SU-DHL-6 (cell line): ENCODE data around the gene EDA2R.

ENCODE experiments used
- H2AFZ ChIP-seq: fragments of 200-600 bp; sonication (generic); 2 replicates; pipeline ENCODE4 v1.6.1; 2014; ENCODE audit warnings: low read depth, mild to moderate bottlenecking, moderate library complexity, mixed read lengths, antibody characterized with exemption, low read length; ENCODE audit not compliant: severe bottlenecking
- H3F3A ChIP-seq: fragments of 200-600 bp; shearing (Covaris generic); 2 replicates; pipeline ENCODE4 v1.6.0; 2016; ENCODE audit warnings: antibody characterized with exemption, mild to moderate bottlenecking; ENCODE audit not compliant: insufficient read depth
- H3K27ac ChIP-seq: fragments of 200-600 bp; sonication (generic); 2 replicates; pipeline ENCODE4 v1.5.1; 2016; ENCODE audit warnings: low read depth, mild to moderate bottlenecking, low read length, moderate library complexity, mixed read lengths
- H3K27me3 ChIP-seq: fragments of 200-600 bp; sonication (generic), shearing (Covaris generic); 2 replicates; pipeline ENCODE4 v1.6.0; 2014; ENCODE audit warnings: mild to moderate bottlenecking, low read length
- H3K36me3 ChIP-seq: fragments of 200-600 bp; sonication (generic); 2 replicates; pipeline ENCODE4 v1.6.1; 2014; ENCODE audit warnings: mild to moderate bottlenecking, low read length, mixed read lengths
- H3K4me2 ChIP-seq: fragments of 300-600, 200-600 bp; shearing (Covaris generic), sonication (generic); 2 replicates; pipeline ENCODE4 v1.6.0; 2014; ENCODE audit warnings: low read length, low read depth, mild to moderate bottlenecking; ENCODE audit not compliant: poor library complexity, severe bottlenecking
- H3K4me3 ChIP-seq: fragments of 200-600 bp; sonication (generic); 2 replicates; pipeline ENCODE4 v1.5.1; 2014; ENCODE audit warnings: antibody characterized with exemption, low read length, mild to moderate bottlenecking, mixed read lengths; ENCODE audit not compliant: insufficient read depth, poor library complexity, severe bottlenecking
- H3K79me2 ChIP-seq: fragments of 200-600 bp; sonication (generic); 2 replicates; pipeline ENCODE4 v1.6.1; 2014; ENCODE audit warnings: mild to moderate bottlenecking, low read length, moderate library complexity; ENCODE audit not compliant: insufficient read depth
- H3K9ac ChIP-seq: fragments of 200-600 bp; sonication (generic); 2 replicates; pipeline ENCODE4 v1.7.0; 2014; ENCODE audit warnings: mild to moderate bottlenecking, low read length
- H3K9me2 ChIP-seq: fragments of 200-600 bp; sonication (generic); replicated peaks from 2 replicates; pipeline ENCODE4 v1.6.1; 2014; ENCODE audit warnings: low read length; ENCODE audit not compliant: insufficient read depth
- H3K9me3 ChIP-seq: fragments of 200-600 bp; sonication (generic); 2 replicates; pipeline ENCODE4 v1.6.1; 2014; ENCODE audit warnings: low read length, mixed read lengths; ENCODE audit not compliant: insufficient read depth
- H4K20me1 ChIP-seq: fragments of 200-600 bp; sonication (generic); 2 replicates; pipeline ENCODE4 v1.6.1; 2014; ENCODE audit warnings: low read depth, mild to moderate bottlenecking, antibody characterized with exemption, low read length, moderate library complexity, mixed read lengths
- EZH2phosphoT487 ChIP-seq: fragments of 200-600 bp; sonication (generic), shearing (Covaris generic); conservative IDR thresholded peaks from 2 replicates; pipeline ENCODE4 v1.6.1; 2018; ENCODE audit warnings: mild to moderate bottlenecking, antibody characterized with exemption, low read length, moderate library complexity, mixed read lengths
- TF ChIP-seq, protein P1 (sequence below): fragments of 200-600 bp; sonication (generic); IDR thresholded peaks from one replicate; pipeline ENCODE4 v1.5.1; 2017; ENCODE audit warnings: antibody characterized with exemption, mild to moderate bottlenecking, low read length, moderate library complexity; ENCODE audit not compliant: insufficient read depth, poor library complexity, severe bottlenecking

Gene EDA2R

DNA sequence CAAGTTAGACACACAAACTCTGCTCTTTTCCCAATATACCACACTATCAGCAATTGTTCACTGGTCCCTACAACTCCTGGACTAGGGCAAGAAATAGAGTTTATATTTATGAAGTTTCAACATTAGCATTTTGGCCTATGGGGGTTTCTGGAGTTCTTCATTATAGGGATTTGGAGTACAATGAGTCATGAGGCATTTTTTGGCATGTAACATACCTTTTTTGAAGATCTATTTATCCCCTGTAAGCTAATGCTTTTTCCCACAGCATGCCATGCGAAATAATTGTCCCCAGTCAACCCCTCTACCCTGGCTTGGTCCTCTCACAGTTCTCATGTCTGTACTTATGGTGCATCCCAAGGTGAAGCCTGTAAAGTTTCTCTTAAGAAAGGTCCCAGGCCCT, 36.7 kb upstream of the EDA2R start:
- Histone ChIP-seq H2AFZ (no peak overlapping the region), H3K9me3 (no peaks in the 10 kb centered on the region), H3K9me2 (no peaks in the 10 kb centered on the region), H3K27ac (no peak overlapping the region), H3K4me2 (no peak overlapping the region), H4K20me1 (no peaks in the 10 kb centered on the region), H3K79me2 (no peaks in the 10 kb centered on the region), H3K36me3 (no peaks in the 10 kb centered on the region), H3K27me3 (no peaks in the 10 kb centered on the region), H3K9ac (no peak overlapping the region), H3F3A (no peaks in the 10 kb centered on the region), H3K4me3 (no peak overlapping the region)
- no peak for TF ChIP-seq EZH2phosphoT487

DNA sequence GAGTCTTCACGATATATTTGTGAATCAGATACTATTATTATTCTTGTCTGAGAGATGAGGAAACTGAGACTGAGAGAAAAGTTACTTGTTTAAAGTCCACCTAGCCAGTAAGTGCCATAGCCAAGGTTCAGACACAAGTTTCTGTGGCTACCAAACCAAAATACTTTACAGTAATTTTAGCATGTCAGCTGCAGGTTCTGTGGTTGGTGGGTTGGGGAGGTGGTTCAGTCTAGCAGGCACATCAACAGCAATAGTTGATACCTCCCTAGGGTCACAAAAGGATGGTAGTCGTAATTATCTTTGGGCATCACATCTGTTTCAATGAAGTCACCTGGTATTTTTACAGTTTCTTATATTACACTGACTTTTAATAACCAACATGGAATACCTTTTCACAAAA, 35.6 kb upstream of the EDA2R start:
- Histone ChIP-seq H3K36me3 (no peaks in the 10 kb centered on the region), H3K9ac (no peak overlapping the region), H3K4me3 (no peak overlapping the region), H3K4me2 (no peak overlapping the region), H3K9me2 (no peaks in the 10 kb centered on the region), H3K27ac (no peak overlapping the region), H3K79me2 (no peaks in the 10 kb centered on the region), H4K20me1 (no peaks in the 10 kb centered on the region), H3K27me3 (no peaks in the 10 kb centered on the region), H3K9me3 (no peaks in the 10 kb centered on the region), H2AFZ (no peak overlapping the region), H3F3A (no peaks in the 10 kb centered on the region)
- TF ChIP-seq, protein P1, sequence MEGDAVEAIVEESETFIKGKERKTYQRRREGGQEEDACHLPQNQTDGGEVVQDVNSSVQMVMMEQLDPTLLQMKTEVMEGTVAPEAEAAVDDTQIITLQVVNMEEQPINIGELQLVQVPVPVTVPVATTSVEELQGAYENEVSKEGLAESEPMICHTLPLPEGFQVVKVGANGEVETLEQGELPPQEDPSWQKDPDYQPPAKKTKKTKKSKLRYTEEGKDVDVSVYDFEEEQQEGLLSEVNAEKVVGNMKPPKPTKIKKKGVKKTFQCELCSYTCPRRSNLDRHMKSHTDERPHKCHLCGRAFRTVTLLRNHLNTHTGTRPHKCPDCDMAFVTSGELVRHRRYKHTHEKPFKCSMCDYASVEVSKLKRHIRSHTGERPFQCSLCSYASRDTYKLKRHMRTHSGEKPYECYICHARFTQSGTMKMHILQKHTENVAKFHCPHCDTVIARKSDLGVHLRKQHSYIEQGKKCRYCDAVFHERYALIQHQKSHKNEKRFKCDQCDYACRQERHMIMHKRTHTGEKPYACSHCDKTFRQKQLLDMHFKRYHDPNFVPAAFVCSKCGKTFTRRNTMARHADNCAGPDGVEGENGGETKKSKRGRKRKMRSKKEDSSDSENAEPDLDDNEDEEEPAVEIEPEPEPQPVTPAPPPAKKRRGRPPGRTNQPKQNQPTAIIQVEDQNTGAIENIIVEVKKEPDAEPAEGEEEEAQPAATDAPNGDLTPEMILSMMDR = no peak
- TF ChIP-seq EZH2phosphoT487 = no peak

DNA sequence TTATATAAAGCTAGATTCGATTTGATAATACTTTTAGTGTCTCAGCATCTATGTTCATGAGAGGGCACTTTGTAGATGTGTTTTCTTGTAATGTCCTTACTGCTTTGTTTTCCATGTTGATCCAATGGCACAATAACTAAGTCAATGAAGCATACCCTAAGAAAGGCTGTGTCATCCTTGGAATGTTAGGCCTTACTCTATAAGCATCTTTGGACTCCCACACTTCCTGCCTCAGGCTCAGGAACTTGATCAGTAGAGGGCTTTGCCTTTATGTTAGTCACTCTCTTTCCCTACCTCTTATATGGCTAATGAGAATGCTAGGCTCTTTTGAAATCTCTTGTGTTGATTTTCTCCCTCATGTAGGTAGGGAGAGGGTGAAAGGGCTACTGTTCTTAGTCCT, 33.2 kb upstream of the EDA2R start:
- Histone ChIP-seq H3K27me3 (no peaks in the 10 kb centered on the region), H3K36me3 (no peaks in the 10 kb centered on the region), H4K20me1 (no peaks in the 10 kb centered on the region), H3F3A (no peaks in the 10 kb centered on the region), H3K9me3 (no peaks in the 10 kb centered on the region), H3K79me2 (no peaks in the 10 kb centered on the region), H3K9me2 (no peaks in the 10 kb centered on the region), H3K9ac (no peak overlapping the region), H3K4me3 (no peak overlapping the region), H2AFZ (no peak overlapping the region), H3K27ac (no peak overlapping the region), H3K4me2 (no peak overlapping the region)
- TF ChIP-seq EZH2phosphoT487 = no peak
- TF ChIP-seq, protein P1 = no peak

DNA sequence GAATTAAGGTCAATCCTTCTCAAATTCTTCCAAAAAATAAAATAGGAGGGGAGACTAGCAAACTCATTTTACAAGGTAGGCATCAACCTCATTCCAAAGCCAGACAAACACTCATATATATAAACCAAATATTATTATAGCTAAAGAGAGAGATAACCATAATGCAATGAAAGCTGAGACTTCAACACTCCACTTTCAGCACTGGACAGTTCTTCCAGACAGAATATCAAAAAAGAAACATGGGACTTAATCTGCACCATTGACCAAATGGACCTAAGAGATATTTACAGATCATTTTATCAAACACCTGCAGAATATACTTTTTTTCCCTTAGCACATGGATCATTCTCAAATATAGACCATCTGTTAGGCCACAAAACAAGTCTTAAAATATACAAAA, 15.5 kb upstream of the EDA2R start:
- Histone ChIP-seq H3K27me3 (no peaks in the 10 kb centered on the region), H2AFZ (no peak overlapping the region)

More for the DNA sequence above, 15.5 kb upstream of the EDA2R start:
- Histone ChIP-seq H3K9me3 (no peaks in the 10 kb centered on the region), H3K4me3 (no peak overlapping the region), H3K9ac (no peak overlapping the region), H3K79me2 (no peaks in the 10 kb centered on the region), H3F3A (no peaks in the 10 kb centered on the region), H3K36me3 (no peaks in the 10 kb centered on the region), H3K4me2 (no peak overlapping the region), H3K27ac (no peak overlapping the region), H3K9me2 (no peaks in the 10 kb centered on the region), H4K20me1 (no peaks in the 10 kb centered on the region)
- TF ChIP-seq, protein P1 = no peak
- no peak for TF ChIP-seq EZH2phosphoT487
